HG03095 (cell line): ENCODE data around the gene WDR86.

ENCODE experiments used
- ATAC-seq: cut with Tn5 transposase; IDR thresholded peaks from one replicate; pipeline ENCODE4 v1.9.1; 2021; ENCODE audit warnings: moderate library complexity; ENCODE audit not compliant: unreplicated experiment

WDR86 gene

DNA sequence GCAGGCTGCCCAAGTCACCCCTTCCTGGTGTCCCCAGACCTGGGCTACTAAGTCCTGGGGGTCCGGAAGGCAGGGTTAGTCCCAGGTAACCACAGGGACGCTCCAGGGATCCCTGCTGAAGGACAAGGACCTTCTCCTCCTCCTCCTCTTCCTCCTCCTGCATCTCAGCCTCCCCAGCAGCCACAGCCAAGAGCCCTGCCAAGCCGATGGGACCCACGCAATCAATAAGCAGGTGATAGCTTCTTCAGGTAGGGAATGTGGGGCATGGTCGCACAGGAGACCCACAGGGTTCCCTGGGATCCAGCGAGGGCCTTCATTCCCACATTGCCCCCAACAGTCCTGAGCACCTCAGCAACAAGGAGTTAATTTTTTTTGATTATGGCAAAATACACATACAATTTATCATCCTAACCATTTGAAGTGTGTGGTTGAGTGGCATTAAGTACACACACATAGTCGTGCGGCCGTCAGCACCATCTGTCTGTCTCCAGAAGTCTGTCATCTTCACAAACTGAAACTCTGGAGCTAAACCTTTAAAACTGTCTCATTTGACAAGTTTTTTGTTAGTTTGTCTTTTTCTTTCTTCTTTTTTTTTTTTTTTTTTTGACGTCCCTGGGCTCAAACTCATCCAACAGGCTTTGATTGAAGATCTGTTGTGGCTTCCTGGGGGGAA is 18.0 kb upstream of the WDR86 start:
- ATAC-seq = no peak

DNA sequence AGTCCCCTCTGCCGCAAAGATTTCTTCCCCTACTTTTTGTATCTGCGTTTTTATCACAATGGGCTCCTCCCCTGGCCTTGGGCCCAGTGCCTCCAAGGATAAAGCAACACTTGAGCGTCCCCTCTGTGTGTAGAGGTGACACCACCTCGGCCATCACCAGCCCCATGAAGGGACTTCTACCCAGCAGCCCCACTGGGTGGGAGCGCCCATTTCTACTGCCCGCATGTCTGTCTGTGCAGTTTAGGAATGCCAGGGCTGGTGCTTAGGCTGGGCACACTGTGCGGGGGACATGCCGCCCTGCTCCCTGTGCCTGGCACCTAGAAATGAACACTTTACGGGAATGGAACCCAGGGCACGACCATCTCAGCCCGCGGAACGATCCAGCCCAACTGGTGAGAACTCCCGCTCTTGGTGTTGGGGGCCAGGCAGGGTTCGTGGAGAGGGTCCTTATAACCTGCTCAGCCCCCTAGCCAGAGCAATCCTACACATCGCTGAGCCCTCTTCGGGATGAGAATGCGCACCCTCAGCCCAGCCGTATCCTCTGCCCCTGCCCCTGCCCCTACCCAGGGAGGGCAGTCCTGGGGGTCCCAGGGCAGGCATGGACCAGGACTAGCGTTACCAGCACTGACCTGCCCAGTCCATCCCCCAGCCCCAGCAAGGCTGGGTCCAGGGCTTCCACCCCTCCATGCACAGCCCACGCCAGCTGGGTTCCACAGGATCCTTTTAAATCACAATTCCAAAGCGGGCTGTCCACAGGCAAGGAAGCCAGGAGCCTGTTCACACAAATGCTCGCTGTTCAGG is 17.3 kb upstream of the WDR86 start:
- ATAC-seq = no peak

DNA sequence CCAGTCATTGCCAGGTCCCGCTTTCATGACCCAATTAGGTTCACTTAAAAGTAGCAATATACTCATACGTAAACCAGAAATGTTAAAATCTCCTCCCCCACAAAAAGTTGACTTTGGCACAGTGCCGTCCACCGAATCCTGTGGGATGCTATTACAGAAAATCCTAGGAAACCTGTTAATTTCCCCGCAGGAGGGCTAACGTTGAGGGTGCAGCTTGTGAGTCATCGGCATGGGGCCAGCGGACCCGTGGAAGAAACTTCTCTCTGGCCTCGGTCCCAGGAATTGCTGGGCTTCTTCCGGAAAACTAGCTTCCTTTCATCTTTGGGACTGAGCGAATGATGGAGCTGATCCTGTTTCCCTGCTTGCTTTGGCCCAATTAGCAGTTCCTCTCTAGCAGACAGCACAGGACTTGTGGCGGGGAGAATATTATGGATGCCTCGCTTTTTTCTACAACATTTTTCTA is 16.6 kb upstream of the WDR86 start:
- no peak for ATAC-seq

DNA sequence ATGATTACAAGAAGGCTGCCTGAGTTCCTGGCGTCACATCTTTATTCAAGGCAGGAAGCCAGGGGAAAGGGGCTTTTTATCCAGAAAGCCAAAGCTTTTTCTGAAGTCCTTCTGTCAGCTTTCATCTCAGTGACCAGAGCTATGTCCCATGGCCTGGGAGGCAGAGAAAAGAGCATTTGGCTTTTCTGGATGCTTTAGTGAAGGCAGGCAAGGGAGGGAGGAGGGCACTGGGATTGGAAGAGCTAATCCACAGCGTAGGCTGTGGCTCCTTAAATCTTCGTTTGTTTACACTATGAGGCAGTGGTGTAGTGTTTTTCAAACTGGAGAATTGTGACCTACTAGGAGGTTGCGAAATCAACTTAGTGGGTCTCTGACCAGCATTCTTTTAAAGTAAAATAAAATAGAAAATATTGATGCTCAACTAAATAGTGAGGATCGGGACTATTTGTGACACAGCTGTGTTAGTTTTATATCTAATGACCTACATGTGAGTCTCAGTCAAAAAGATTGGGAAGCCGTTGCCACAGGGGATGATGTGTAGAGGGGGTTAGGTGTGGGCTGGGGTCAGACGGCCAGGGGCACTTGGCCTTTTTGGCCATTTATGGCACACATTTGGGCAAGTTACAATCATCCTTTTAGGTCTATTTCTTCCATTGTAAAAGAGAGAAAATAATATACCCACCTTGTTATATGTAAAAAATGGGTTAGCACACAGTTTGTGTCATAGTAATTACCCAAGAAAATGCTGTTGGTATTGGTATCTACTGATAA is 16.0 kb upstream of the WDR86 start:
- ATAC-seq = no peak

DNA sequence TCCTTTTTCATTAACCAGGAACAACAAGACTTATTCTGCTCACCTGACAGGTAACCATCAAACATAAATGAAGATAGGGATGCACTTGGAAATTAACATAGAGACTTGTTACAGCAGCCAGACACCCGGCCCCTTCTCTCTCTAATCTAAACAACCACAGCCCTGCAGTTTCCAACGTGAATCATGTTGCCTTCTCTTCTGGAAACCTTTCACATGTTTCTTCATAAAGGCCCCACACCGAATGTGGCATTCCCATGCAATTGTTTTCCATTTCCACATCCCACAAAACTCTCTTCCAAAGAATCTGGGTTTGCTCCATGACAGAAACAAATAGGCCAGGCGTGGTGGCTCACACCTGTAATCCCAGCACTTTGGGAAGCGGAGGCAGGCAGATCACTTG is 15.0 kb upstream of the WDR86 start:
- no peak for ATAC-seq

DNA sequence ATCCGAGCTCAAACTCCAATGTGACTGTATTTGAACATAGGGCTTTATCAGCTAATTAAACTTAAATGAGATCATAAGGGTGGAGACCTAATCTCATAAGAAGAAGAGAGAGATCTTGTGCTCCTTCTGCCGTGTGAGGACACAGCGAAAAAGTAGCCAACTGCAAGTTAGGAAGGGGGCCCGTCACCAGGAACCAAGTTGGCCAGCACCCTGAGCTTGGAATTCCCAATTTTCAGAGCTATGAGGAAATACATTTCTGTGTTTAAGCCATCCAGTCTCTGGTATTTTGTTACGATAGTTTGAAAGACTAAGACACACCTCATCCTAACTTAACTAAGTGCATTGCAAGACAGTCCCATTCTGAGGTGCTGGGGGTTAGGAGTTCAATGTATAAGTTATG is 14.1 kb upstream of the WDR86 start:
- no peak for ATAC-seq

DNA sequence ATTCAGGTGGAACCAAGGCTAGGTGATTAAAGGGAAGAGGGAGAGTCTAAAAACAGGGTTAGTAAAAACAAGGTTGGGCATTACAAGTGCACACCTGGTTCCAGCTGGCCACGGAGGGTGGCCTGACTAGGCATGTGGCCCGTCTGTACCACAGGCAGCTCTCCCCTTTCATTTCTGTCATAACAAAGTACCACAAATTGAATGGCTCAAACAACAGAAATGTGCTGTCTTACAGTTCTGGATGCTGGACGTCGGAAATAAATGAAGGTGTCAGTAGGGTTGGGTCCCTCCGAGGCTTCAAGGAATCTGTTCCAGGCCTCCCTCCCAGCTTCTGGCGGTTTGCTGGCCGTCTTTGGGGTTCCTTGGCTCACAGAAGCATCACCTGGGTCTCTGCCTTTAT is 13.4 kb upstream of the WDR86 start:
- no peak for ATAC-seq

DNA sequence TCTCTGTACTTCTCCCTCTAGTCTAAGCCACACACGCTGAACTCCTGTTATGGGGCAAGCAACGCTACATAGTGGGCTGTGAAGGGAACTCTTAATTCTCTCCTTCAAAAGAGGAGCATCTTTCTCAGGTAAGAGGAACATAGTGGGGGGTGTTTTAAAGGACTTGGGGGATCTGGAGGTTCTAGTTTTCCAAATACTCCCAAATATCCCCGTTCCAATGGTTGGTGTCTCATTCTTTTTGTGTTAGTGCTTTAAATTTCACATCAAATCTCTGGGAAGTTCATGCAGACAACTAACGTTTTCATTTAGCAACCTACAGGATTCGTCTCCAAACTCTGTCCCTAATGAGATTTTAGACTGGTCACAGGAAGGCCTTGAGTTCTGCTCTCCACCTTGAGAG is 12.4 kb upstream of the WDR86 start:
- ATAC-seq = no peak

DNA sequence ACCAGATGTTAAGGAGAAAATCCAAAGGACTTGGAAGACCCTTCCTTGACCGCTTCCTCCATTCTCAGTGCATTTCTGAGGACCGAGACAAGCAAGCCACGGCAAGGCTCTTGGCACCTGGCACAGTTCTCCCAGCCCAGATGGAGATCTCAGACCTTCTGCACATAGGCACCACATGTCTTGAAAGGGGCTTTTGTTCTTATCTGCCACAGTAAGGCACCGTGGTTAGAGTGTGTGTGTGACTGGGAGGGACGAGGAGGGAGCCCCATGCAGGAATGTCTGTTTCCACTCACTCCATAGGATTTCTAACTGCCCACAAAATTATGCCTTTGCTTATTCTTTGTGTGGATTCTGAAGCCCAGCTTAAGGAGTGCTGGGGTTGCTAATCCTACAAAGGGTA is 10.3 kb upstream of the WDR86 start:
- no peak for ATAC-seq

DNA sequence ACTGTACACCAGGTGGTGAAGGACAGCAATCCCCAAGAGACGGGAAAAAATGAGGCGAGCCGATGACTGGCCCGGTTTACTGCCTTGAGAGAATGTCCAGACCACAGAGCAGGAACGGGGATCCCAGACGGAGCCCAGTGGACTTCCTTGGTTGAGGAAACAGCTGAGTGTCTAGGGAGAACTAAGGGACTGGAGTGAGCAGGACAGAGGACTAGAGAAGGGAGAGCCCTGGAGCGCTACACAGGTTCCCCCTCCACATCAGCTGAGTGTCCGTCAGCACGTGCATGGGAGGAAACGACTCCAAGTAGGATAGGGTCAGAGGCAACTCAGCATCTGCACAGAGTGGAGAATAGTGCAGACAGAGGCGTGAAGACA is 7.1 kb upstream of the WDR86 start:
- ATAC-seq = no peak

DNA sequence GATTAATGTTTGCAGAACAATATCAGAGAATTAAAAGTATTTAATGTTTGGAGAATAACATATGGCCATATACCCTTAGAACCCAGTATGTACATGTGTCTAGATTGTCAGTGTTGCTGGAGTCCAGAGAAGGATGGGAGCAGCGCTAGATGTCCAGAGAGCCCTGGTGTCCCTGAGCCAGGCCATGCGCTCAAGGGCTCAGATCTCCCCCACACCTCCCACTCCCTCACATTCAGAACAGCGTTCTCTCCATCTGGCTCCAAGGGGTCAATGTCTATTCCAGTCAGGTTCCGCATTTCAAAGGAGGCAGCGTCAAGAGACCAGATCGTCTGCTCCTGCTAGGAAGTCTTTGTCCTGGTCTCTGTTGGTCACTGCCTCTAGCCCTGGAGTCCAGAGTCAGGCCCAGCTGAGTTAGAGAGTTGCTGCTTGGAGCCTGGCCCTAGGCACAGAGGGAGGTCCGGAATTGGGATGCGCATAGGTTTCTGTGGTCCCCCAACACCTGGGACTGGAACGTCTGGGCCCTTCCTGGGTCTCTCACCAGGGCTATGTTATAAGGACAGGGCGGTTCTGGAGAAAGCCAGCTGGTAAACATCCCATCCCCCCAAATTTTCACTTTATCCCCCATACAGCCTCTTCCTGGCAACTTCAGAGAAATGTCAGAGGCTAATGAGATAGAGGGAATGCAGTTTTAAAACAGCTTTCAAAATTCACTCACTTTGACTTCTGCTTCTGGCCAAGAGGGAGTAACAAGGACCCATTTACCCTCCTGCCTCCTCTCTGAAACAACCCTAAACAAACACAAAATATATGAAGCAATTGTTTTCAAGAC is 6.5 kb upstream of the WDR86 start:
- no peak for ATAC-seq

DNA sequence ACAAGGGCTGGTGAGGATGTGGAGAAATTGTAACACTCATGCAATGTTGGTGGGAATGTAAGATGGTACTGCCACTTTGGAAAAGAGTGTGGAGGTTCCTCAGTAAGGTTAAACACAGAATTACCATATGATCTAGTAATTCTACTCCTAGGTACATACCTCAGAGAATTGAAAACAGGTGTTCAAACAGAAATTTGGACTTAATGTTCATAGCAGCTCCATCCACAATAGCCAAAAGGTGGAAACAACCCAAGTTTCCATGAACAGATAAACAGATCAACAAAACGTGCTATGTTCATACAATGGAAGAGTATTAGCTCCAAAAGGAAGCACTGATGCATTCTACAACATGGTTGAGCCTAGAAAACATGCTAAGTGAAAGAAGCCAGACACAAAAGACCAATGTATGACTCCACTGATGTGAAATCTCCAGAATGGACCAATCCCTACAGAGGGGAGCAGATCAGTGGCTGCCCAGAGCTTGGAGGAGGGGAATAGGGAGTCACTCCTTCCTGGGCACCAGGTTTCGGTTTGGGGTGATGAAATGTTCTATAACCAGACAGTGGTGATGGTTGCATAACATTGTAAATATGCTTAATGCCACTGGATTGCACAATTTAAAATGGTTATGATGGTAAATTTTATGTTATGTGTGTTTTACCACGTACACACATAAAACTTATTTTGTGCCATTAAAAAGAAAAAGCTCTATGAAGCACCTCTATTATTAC is 5.7 kb upstream of the WDR86 start:
- no peak for ATAC-seq

DNA sequence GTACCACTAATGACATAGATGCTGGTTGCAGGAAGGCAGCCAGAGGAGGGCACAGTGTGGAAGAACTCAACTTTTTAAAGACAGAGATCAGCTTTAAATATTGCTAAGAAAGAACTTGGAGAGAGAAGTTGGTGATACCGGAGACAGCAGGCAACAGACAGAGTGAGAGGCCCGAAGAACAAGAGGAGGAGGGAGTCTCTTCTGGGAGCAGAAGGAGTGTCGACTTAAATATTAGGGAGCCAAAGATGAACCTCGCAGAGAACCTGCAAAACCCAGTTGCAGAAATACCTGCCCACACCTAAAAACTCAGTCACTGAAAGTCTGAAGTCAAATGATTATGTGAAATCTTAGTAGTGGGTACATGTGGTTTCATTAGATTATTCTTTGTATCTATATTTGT is 3.4 kb upstream of the WDR86 start:
- no peak for ATAC-seq

DNA sequence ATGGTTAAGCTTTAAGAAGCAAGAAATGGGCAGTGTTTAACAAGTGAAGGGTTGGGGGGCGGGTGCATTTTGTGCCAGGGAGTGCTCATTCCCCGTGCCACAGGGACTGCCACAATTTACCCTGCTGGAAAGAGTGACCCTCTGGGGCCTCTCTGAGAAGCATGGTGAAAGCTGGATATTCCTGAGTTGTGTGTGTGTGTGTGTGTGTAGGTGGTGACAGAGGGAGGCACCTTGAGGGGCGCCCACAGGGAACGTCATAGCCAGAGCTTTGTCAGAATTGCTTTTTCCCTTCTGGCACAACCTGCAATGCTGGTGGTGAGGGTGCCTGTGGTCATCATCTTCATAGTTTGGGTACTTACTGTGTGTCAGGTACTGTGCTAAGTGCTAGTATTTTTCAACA is 2.5 kb upstream of the WDR86 start:
- no peak for ATAC-seq

DNA sequence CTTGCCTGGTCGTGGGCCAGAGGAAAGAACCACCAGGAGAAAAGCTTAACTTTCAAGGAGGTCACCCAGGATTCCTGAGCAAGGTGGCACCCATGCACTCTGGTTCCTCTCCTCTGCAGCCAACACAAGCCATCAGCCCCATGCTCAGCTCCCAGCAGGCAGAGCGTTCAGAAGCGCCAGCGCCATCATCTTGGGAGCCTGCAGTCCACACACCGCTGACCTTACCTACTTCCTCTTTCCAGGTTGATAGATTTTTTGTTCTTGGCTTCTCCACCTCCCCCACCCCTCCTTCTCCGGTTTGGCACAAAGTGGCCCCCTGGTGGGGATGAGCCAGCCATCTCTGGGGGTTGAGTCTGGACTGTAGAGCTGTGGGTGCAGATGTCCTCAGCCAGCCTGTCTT is 1.7 kb upstream of the WDR86 start:
- no peak for ATAC-seq

DNA sequence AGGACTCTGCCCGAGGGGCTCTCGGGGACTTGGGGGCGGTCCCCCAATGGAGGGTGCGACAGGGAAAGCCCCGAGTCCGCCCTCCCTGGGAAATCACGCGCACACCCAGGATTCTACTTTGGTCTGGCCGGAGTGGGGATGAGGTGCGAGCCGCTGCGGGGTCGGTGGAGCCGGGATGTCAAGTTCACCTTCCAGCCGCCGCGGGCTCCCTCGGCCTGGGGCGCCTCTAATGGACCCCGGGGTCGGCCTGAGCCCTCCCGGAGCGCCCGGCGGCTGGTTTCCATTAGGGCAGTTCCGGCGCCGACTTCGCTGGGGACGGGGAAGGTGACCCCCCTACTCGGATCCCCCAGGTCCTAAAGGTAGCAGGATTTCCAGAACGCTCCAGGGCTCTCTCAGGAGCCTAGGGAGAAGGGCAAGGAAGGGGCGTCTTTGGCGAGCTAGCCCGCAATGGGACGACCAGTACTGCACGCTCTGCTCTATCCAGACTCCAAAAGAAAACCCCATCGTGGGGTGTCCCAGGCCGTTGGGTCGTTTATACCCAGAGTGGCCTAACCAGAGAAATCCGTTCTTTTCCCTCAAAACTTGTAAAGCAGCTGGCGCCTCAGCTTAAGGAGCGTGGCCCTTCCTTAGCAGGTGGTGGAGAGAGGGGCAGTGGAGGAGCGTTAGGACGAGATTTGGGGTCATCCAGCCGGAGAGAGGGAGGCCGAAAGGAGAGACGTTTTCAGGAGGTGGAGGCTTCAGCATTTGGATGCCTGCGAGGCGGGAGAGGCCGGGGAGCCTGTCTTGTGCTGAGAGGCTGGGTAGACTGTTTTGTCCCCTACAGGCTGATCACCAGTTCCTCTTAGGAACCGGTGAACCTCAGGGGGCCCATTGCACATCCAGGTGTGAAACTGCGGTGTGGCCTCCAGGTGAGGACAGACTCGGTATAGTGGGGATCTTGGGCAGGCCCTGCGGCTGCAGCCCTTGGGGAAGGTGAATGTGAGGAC is 860 bp upstream of the WDR86 start:
- no peak for ATAC-seq

DNA sequence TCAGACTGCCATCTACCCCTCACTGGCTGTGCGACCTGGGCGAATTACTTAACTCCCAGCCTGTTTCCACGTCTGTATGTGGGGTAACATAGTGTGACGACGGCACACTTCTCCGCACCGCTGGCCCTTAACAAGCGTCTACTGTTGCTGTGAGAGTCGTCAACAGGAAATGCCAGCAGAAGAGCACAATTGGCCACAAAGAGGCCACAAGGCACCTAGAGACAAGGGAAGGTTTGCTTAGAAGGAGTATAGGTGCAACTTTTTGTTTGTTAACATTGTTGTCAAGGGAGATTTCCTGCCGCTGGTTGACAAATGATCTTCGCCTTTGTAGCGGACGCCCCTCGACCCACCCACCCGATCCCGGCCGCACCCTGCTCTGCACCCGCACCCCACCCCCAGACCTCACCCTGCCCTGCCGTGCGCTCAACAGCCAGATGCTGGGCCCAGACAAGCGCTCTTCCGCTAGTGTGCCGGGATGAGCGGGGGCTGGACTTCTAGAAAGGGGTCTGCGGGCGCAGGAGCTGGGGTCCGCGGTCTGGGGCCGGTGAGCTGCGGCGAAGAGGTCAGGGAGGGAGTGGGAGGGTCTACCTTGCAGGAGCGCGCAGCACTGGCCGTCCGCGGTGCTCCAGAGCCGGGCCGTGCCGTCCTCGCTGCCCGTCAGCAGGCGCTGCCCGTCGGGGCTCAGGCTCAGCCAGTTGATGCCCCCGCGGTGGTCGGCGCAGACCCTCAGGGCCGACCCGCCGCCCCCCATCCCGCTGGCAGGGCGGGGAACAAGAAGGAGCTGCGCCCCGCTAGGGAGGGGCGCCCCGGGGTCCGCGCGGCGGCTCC is 785 bp downstream of the WDR86 start:
- ATAC-seq = no peak

DNA sequence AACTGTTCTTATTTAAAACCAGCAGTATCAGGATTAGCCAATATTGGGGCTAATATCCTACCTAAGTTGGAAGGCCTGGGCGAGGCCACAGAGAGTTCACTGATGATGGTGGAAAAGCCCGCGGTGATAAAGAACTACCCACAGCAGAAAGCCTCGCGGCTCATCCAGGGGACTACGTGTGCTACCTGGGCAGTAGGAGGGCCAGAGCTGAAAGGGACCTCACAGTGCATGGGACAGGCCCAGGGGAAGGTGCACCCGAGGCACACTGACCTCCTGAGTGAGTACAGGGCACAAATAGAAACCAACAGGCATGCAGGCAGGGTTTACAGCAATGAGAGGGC is 1.4 kb downstream of the WDR86 start:
- no peak for ATAC-seq
